T-helper 17 cell (primary cell): ENCODE measurements around the gene GPX7. TPM values are rescaled to one million over a fixed set of nuclear protein-coding genes. Genes with fewer than 3 reads are reported as not detected.

Experiments used
- ATAC-seq: fragments of 150-1000 bp; cut with Tn5 transposase; 2 replicates; pipeline ENCODE4 v1.10.0; 2021; ENCODE audit warnings: mild to moderate bottlenecking, moderate library complexity
- DNase-seq, 3 donors: peaks; one replicate each; pipeline versions ENCODE4 v3.0.0 to v3.0.0-alpha.2; 2020 to 2021
- H3K9me3 ChIP-seq: one replicate; pipeline ENCODE4 v1.7.0; 2013; ENCODE audit warnings: low read length, mild to moderate bottlenecking; ENCODE audit not compliant: control insufficient read depth, poor library complexity, severe bottlenecking
- H3K27ac Mint-ChIP-seq: one replicate; pipeline ENCODE4 v1.8.0; 2022; ENCODE audit warnings: mild to moderate bottlenecking, moderate library complexity, mixed read lengths
- H3K27me3 Mint-ChIP-seq: one replicate; pipeline ENCODE4 v1.8.0; 2022; ENCODE audit warnings: mixed read lengths
- H3K36me3 Mint-ChIP-seq: one replicate; pipeline ENCODE4 v1.8.0; 2022; ENCODE audit warnings: low read depth, mixed read lengths
- H3K4me1 Mint-ChIP-seq: one replicate; pipeline ENCODE4 v1.8.0; 2022; ENCODE audit warnings: mild to moderate bottlenecking, mixed read lengths
- H3K4me3 Mint-ChIP-seq: one replicate; pipeline ENCODE4 v1.8.0; 2022; ENCODE audit warnings: mild to moderate bottlenecking, moderate library complexity, mixed read lengths
- total RNA-seq, 4 donors: library from RNA in 2 of 4; stranded (reverse) in 2 of 4; gene quantifications; one replicate each; pipeline ENCODE4 v1.2.3 and lab custom pipeline; 2022 to 2026

The GPX7 gene
- total RNA-seq, 2 donors from 2014 or later = 13.4 to 13.9 TPM

DNA sequence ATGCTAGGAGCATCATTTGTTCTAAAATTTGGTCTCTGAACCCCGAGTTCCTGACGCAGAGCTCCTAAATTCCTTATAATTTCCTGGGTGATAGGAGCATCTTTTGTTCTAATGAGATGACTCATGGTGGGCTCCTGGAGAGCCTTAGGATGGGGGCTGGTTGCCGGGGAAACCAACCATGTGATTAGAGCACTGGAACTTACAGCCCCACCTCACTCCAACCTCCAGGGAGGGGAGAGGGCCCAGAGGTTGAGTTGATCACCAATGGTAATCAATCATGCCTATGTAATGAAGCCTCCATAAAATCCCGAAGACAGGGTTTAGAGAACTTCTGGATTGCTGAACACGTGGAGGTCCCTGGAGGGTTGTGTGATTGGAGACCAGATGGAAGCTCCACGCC is 38.5 kb downstream of the GPX7 start:
- DNase-seq (no peak), ATAC-seq (no peak)
- peaks cover 43% of the 10 kb centered on the region for H3K4me1 Mint-ChIP-seq
- peaks cover 11% of the 10 kb centered on the region for H3K36me3 Mint-ChIP-seq
- no peaks in the 10 kb centered on the region for H3K27me3 Mint-ChIP-seq
- no peaks in the 10 kb centered on the region for H3K9me3 ChIP-seq
- no peak overlapping the region for H3K4me3 Mint-ChIP-seq
- peak overlapping the region; percentile 46 for H3K27ac Mint-ChIP-seq

DNA sequence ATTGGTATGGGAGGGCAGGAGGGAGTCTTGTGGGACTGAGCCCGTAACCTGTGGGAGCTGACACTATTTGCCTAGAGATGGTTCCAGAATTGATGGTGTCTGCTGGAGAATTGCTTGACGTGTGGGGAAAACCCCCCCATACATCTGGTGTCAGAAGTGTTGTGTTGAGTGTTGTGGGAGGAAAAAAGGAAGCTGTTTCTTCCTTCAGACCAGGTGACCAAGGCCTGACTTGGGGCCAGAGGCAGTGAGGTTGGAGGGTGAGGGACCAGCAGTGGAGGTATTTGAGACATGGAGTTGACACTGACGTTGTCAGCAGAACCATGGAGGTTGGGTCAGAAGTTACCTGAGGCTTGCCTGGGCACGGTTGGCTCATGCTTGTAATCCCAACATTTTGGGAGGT is 39.1 kb downstream of the GPX7 start:
- Mint-ChIP-seq H3K27me3 (no peaks in the 10 kb centered on the region), H3K4me1 (peaks cover 43% of the 10 kb centered on the region), H3K27ac (peak overlapping the region; percentile 46), H3K36me3 (peaks cover 11% of the 10 kb centered on the region), H3K4me3 (peak overlapping the region; percentile 52)
- ATAC-seq (no peak), DNase-seq (no peak)
- H3K9me3 ChIP-seq = no peaks in the 10 kb centered on the region

DNA sequence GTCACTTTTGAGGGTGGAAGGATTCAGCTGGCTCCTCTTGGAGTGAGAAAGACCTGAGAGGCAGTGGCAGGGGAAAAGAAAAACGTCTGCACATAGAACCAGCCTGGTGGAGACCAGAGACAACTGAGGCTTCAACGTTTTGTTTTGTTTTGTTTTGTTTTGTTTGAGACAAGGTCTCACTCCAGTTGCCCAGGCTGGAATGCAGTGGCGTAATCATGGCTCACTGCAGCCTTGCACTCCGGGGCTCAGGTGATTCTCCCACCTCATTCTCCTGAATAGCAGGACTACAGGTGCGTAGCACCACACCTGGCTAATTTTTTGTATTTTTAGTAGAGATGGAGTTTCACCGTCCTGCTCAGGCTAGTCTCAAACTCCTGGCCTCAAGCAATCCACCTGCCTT is 43.1 kb downstream of the GPX7 start:
- H3K4me3 Mint-ChIP-seq = no peak overlapping the region
- H3K27ac Mint-ChIP-seq = no peak overlapping the region
- peaks cover 25% of the 10 kb centered on the region for H3K4me1 Mint-ChIP-seq
- H3K9me3 ChIP-seq = no peaks in the 10 kb centered on the region
- peaks cover 14% of the 10 kb centered on the region for H3K36me3 Mint-ChIP-seq
- ATAC-seq = no peak
- DNase-seq = no peak
- no peaks in the 10 kb centered on the region for H3K27me3 Mint-ChIP-seq

DNA sequence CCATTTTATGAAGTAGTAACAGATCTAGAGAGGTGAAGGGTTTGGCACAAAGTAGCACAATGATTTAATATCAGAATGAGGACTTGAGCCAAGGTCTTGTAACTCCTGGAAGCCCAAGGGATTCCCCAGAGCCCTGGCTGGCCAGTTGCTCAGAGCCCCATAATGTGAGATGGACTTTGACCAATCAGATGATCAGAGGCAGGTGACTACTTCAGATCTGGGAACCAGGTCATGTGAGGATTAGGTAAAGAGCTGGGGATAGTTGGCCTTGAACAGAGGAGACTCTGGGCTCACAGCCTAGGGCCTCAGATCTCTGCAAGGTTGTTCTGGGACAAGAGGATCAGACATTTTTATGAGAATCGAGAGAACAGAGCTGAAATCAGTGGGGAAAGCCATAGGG is 49.7 kb downstream of the GPX7 start:
- no peaks in the 10 kb centered on the region for H3K9me3 ChIP-seq
- H3K4me1 Mint-ChIP-seq = peaks cover 13% of the 10 kb centered on the region
- DNase-seq (no peak), ATAC-seq (no peak)
- H3K4me3 Mint-ChIP-seq = no peak overlapping the region
- H3K27ac Mint-ChIP-seq = peak overlapping the region; percentile 24
- H3K27me3 Mint-ChIP-seq = no peaks in the 10 kb centered on the region
- peaks cover 8% of the 10 kb centered on the region for H3K36me3 Mint-ChIP-seq

DNA sequence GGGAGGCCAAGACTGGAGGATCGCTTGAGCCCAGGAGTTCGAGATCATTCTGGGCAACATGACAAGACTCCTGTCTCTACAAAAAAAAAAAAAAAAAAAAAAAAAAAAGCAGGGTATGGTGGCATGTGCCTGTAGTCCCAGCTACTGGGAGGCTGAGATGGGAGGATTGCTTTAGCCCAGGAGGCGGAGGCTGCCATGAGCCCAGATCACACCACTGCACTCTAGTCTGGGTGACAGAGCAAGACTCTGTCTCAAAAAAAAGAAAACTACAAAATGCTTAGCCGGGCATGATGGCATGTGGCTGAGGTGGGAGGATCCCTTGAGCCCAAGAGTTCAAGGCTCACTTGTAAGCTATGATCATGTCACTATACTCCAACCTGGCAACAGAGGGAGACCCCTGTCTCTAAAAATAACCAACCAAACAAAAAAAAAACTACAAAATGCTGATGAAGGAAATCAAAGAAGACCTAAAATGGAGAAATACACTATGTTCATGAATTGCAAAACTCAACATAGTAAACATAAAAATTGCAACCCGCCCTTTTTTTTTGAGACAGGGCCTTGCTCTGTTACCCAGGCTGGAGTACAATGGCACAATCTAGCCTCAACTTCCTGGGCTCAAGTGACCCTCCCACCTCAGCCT is 51.2 kb downstream of the GPX7 start:
- peak overlapping the region; percentile 81 for H3K27ac Mint-ChIP-seq
- no peak for DNase-seq
- H3K36me3 Mint-ChIP-seq = peaks cover 7% of the 10 kb centered on the region
- no peak overlapping the region for H3K4me3 Mint-ChIP-seq
- H3K4me1 Mint-ChIP-seq = peaks cover 13% of the 10 kb centered on the region
- no peaks in the 10 kb centered on the region for H3K9me3 ChIP-seq
- H3K27me3 Mint-ChIP-seq = no peaks in the 10 kb centered on the region
- ATAC-seq = no peak

DNA sequence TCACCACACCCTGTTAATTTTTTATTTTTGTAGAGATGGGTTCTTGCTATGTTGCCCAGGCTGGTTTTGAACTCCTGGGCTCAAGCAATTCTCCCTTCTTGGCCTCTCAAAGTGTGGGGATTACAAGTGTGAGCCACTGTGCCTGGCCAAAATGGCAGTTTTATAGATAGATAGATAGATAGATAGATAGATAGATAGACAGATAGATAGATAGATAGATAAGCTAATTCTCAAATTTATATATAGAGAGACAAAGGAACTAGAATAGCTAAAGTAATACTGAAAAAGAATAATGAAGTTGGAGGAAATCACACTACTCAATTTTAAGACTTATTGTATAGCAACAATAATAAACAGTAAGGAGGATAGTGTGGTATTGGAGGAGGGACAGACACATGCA is 51.9 kb downstream of the GPX7 start:
- no peak for ATAC-seq
- peaks cover 10% of the 10 kb centered on the region for H3K4me1 Mint-ChIP-seq
- peaks cover 3% of the 10 kb centered on the region for H3K36me3 Mint-ChIP-seq
- peak overlapping the region; percentile 81 for H3K27ac Mint-ChIP-seq
- H3K9me3 ChIP-seq = no peaks in the 10 kb centered on the region
- no peaks in the 10 kb centered on the region for H3K27me3 Mint-ChIP-seq
- no peak for DNase-seq
- H3K4me3 Mint-ChIP-seq = no peak overlapping the region

DNA sequence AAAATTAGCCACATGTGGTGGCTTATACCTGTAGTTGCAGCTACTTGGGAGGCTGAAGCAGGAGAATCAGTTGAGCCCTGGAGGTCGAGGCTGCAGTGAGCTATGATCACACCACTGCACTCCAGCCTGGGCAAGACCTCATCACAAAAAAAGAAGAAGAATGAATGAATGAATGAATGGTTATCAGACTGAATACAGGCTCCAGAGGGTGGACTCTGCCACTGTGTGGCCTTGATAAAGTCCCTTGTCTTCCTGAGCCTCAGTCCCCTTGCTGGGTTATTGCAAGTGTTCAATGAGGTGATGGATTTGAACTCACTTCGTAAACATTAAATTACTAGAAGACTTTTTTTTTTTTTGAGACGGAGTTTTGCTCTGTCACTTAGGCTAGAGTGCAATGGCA is 55.5 kb downstream of the GPX7 start:
- no peak for DNase-seq
- H3K4me3 Mint-ChIP-seq = no peak overlapping the region
- H3K27ac Mint-ChIP-seq = no peak overlapping the region
- H3K36me3 Mint-ChIP-seq = no peaks in the 10 kb centered on the region
- H3K27me3 Mint-ChIP-seq = no peaks in the 10 kb centered on the region
- no peaks in the 10 kb centered on the region for H3K9me3 ChIP-seq
- no peak for ATAC-seq
- H3K4me1 Mint-ChIP-seq = peaks cover 4% of the 10 kb centered on the region

Other genes starting within 250 kb of the GPX7 start
- 10 to 100 TPM; 41.8 to 62.6 TPM for gene CC2D1B, start 236.2 kb upstream of the GPX7 start, total RNA-seq
- 1 to 10 TPM; 1.2 to 2.0 TPM for gene ORC1, start 197.9 kb upstream of the GPX7 start, total RNA-seq
- 10 to 100 TPM; 62.1 to 64.6 TPM for gene PRPF38A, start 197.8 kb upstream of the GPX7 start, total RNA-seq
- 100 to 1,000 TPM; 125 to 136 TPM for gene TUT4, start 49.3 kb upstream of the GPX7 start, total RNA-seq
- 10 to 100 TPM; 33.1 to 41.9 TPM for gene SHISAL2A, start 30.8 kb downstream of the GPX7 start, total RNA-seq
- gene COA7, start 96.0 kb downstream of the GPX7 start, total RNA-seq = 1 to 10 TPM; 1.9 to 3.9 TPM
- 10 to 100 TPM; 13.5 to 16.8 TPM for gene ZYG11B, start 124.1 kb downstream of the GPX7 start, total RNA-seq
- gene ZYG11A, start 240.4 kb downstream of the GPX7 start, total RNA-seq = under 1 TPM in 1 of 2 donors, not detected in 1; 0.20 TPM